Measurements from ENCODE around the gene PALS2. TPM values are rescaled to one million over a fixed set of nuclear protein-coding genes. Genes with fewer than 3 reads are reported as not detected.

PALS2 gene
- total and polyA plus RNA-seq, 12 donors, result 1.2 to 11.3 (median 6.1) TPM

DNA sequence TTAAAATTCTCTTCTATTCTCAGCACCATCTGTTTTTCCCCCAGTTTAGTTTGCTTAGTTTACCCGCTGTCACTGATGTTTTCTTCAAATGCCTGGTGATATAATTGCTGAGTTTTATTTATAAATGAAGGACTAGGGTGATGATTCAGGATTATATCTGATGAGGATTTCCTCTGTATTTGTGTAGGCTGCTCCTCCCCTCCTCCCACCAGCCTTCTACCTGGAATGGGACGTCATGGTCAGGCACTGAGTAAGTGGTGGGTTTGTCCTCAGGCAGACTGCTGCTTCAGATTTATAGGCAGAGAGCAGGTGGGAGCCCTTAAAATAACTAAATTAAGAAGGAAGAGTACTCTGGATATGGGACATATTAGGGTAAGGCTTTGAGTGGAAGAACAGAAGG lies 35.8 kb downstream of the PALS2 start:
- Histone ChIP-seq H3K36me3 (no peaks in the 10 kb centered on the region), H3K4me3 (no peak overlapping the region), H3K9me3 (peaks cover 0 to 4% (median 0%) of the 10 kb centered on the region in 11 donors), H3K4me1 (no peaks in the 10 kb centered on the region), H3K27me3 (no peaks in the 10 kb centered on the region), H3K27ac (no peak overlapping the region)
- intact Hi-C loops (cut with DNase I), result no loop called here
- no peak for DNase-seq
- no peak for ATAC-seq
- 56 to 76% methylated on average over 2 of the region's 2 CpGs for WGBS, 2 donors
- TF ChIP-seq, protein P1, sequence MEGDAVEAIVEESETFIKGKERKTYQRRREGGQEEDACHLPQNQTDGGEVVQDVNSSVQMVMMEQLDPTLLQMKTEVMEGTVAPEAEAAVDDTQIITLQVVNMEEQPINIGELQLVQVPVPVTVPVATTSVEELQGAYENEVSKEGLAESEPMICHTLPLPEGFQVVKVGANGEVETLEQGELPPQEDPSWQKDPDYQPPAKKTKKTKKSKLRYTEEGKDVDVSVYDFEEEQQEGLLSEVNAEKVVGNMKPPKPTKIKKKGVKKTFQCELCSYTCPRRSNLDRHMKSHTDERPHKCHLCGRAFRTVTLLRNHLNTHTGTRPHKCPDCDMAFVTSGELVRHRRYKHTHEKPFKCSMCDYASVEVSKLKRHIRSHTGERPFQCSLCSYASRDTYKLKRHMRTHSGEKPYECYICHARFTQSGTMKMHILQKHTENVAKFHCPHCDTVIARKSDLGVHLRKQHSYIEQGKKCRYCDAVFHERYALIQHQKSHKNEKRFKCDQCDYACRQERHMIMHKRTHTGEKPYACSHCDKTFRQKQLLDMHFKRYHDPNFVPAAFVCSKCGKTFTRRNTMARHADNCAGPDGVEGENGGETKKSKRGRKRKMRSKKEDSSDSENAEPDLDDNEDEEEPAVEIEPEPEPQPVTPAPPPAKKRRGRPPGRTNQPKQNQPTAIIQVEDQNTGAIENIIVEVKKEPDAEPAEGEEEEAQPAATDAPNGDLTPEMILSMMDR (IDR thresholded peaks at IDR 0.05), result no peak

DNA sequence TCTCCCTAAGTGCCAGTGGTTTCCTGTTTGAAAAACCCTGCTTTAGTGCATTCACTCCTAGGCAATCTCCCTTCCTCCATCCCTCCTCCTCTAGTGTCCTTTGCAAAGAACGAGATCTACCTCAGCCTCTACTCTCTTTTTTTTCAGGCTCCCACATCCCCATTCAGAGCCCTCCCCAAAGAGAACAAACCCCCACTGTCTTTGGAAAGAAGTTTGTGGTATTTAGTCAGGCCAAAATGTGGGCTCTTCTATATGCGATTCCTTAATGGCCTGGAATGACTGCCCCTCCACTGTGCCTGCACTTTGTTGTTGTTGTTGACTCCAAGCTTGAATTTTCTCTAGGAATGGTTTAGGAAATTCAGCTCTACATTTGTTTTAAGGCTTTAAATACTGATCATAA lies 36.3 kb downstream of the PALS2 start:
- H3K27ac ChIP-seq, result no peak overlapping the region
- no peak for DNase-seq
- H3K4me3 ChIP-seq, result no peak overlapping the region
- 76 to 83% methylated on average over 2 of the region's 2 CpGs for WGBS, 2 donors
- H3K27me3 ChIP-seq, result no peaks in the 10 kb centered on the region
- no peaks in the 10 kb centered on the region for H3K36me3 ChIP-seq
- no peak for ATAC-seq
- intact Hi-C loops (cut with DNase I), result no loop called here
- peaks cover 0 to 4% (median 0%) of the 10 kb centered on the region in 11 donors for H3K9me3 ChIP-seq
- H3K4me1 ChIP-seq, result no peaks in the 10 kb centered on the region
- TF ChIP-seq, protein P1 (IDR thresholded peaks at IDR 0.05), result no peak

DNA sequence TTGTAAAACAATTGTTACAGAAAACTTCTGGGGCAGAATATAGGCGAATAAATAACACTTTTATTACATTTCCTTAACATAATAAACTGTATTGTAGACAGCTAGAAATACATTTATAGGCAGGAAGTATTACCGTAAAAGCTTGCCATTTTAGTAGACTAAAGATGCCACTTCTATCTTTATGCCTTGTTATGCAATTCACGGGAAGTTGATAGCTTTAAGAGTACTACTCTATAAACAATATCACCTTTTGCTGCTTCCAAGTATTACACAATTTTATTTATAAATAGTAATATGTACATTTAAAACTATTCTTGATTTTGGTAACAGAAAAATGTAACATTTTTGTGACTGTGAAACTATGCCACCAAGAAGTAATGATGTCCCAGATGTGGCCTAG lies 37.9 kb downstream of the PALS2 start:
- Histone ChIP-seq H3K4me1 (no peaks in the 10 kb centered on the region), H3K27ac (no peak overlapping the region), H3K9me3 (peaks cover 0 to 10% (median 0%) of the 10 kb centered on the region in 11 donors), H3K4me3 (no peak overlapping the region), H3K36me3 (no peaks in the 10 kb centered on the region), H3K27me3 (no peaks in the 10 kb centered on the region)
- DNase-seq, result no peak
- WGBS, 2 donors, result 61 to 70% methylated on average over 3 of the region's 3 CpGs
- intact Hi-C loops (cut with DNase I), result no loop called here
- ATAC-seq, result no peak
- TF ChIP-seq, protein P1 (IDR thresholded peaks at IDR 0.05), result no peak

DNA sequence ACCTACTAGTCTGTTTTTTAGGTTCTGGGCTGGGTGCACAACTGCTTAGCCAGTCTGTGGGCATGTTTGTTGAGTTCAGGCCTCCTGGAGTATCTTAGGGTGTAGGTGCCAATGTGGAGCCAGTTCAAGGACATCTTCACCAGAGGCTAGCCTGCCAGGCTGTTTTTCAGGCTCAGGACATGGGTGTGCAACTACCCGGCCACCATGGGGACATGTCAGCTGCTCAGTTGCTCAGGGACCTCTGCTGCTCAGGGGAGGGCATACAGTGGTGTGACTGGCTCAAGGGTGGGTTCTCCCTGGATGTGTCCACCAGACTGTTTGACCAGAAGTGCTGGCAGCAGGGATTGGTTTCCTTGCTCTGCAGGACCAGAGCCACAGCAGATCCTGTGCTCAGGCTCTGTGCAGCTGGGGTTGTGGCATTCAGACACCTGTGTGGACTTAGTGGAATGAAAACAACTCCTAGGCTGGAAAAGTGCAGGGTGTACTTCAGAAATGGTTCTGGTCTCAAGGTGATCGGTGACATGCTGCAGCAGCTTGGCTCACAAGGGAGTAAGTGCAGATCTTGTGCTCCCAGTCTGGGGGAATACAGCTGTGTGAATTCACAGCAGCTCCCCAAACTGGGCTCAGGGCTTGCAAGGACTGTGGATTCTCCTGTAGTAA lies 44.8 kb downstream of the PALS2 start:
- no peak for ATAC-seq
- Histone ChIP-seq H3K4me3 (no peak overlapping the region), H3K9me3 (peaks cover 0 to 37% (median 12%) of the 10 kb centered on the region in 11 donors), H3K4me1 (no peaks in the 10 kb centered on the region), H3K27me3 (no peaks in the 10 kb centered on the region), H3K36me3 (no peaks in the 10 kb centered on the region), H3K27ac (no peak overlapping the region)
- WGBS, 2 donors, result 82 to 90% methylated on average over 2 of the region's 2 CpGs
- no peak for DNase-seq
- intact Hi-C loops (cut with DNase I), result no loop called here
- TF ChIP-seq, protein P1 (IDR thresholded peaks at IDR 0.05), result no peak
